HEK293 (cell line): ENCODE measurements around the gene STK10.

Experiments
- EGR2 ChIP-seq: fragments of 450-650 bp; formaldehyde crosslinking; IDR thresholded peaks from 2 replicates; pipeline ENCODE4 v1.5.1; 2016; ENCODE audit warnings: low read depth, missing biosample characterization, missing genetic modification characterization
- KLF1 ChIP-seq: fragments of 450-650 bp; formaldehyde crosslinking; IDR thresholded peaks from 2 replicates; pipeline ENCODE4 v1.5.1; 2016; ENCODE audit warnings: missing biosample characterization, missing genetic modification characterization
- SCRT1 ChIP-seq: fragments of 450-650 bp; formaldehyde crosslinking; IDR thresholded peaks from 2 replicates; pipeline ENCODE4 v1.5.1; 2016; ENCODE audit warnings: missing biosample characterization, missing genetic modification characterization, borderline replicate concordance
- SP2 ChIP-seq: fragments of 450-650 bp; formaldehyde crosslinking; IDR thresholded peaks from 2 replicates; pipeline ENCODE4 v1.5.1; 2016; ENCODE audit warnings: missing biosample characterization, missing genetic modification characterization
- YY1 ChIP-seq: fragments of 450-650 bp; formaldehyde crosslinking; IDR thresholded peaks from 2 replicates; pipeline ENCODE4 v1.5.1; 2018; ENCODE audit warnings: missing biosample characterization, missing genetic modification characterization
- ZBTB8A ChIP-seq: fragments of 450-650 bp; formaldehyde crosslinking; IDR thresholded peaks from 2 replicates; pipeline ENCODE4 v1.5.1; 2016; ENCODE audit warnings: missing biosample characterization, missing genetic modification characterization
- ZEB2 ChIP-seq: fragments of 450-650 bp; formaldehyde crosslinking; IDR thresholded peaks from 2 replicates; pipeline ENCODE4 v1.5.1; 2016; ENCODE audit warnings: missing biosample characterization, missing genetic modification characterization
- ZNF10 ChIP-seq: fragments of 450-650 bp; formaldehyde crosslinking; IDR thresholded peaks from 2 replicates; pipeline ENCODE4 v1.5.1; 2017; ENCODE audit warnings: missing biosample characterization, missing genetic modification characterization
- ZNF184 ChIP-seq: fragments of 450-650 bp; IDR thresholded peaks from 2 replicates; pipeline ENCODE4 v1.5.1; 2018; ENCODE audit warnings: missing biosample characterization, mild to moderate bottlenecking, missing genetic modification characterization
- ZNF274 ChIP-seq, 2 experiments: fragments of 200-500 bp in 1 of 2; fragments of 450-650 bp in 1 of 2; sonication (Bioruptor generic) in 1 of 2; formaldehyde crosslinking in 1 of 2; IDR thresholded peaks; 2 replicates each; pipeline versions ENCODE4 v1.5.1 to v1.6.1; 2014 to 2016; ENCODE audit warnings: borderline replicate concordance in 1 of 2, inconsistent platforms in 1 of 2, low read length in 1 of 2, missing biosample characterization in 1 of 2, missing genetic modification characterization in 1 of 2
- ZNF404 ChIP-seq: fragments of 450-650 bp; formaldehyde crosslinking; IDR thresholded peaks from 2 replicates; pipeline ENCODE4 v1.5.1; 2017; ENCODE audit warnings: missing biosample characterization, missing genetic modification characterization
- ZNF549 ChIP-seq: fragments of 450-650 bp; IDR thresholded peaks from 2 replicates; pipeline ENCODE4 v1.5.1; 2018; ENCODE audit warnings: missing biosample characterization, missing genetic modification characterization, mild to moderate bottlenecking, inconsistent platforms, moderate library complexity
- ZNF561 ChIP-seq: fragments of 450-650 bp; IDR thresholded peaks from 2 replicates; pipeline ENCODE4 v1.5.1; 2018; ENCODE audit warnings: missing biosample characterization, missing genetic modification characterization, borderline replicate concordance
- ZNF629 ChIP-seq: fragments of 450-650 bp; formaldehyde crosslinking; IDR thresholded peaks from 2 replicates; pipeline ENCODE4 v1.5.1; 2017; ENCODE audit warnings: missing biosample characterization, missing genetic modification characterization
- ZNF701 ChIP-seq: fragments of 450-650 bp; formaldehyde crosslinking; IDR thresholded peaks from 2 replicates; pipeline ENCODE4 v1.5.1; 2016; ENCODE audit warnings: missing biosample characterization, missing genetic modification characterization
- ZNF76 ChIP-seq: fragments of 450-650 bp; formaldehyde crosslinking; IDR thresholded peaks from 2 replicates; pipeline ENCODE4; 2016; ENCODE audit warnings: low read depth, missing biosample characterization, missing genetic modification characterization, borderline replicate concordance
- TF ChIP-seq, protein P1 (sequence below): fragments of 450-650 bp; formaldehyde crosslinking; IDR thresholded peaks from 2 replicates; pipeline ENCODE4 v1.5.1; 2016; ENCODE audit warnings: missing biosample characterization, missing genetic modification characterization
- TF ChIP-seq, protein P2 (sequence below): fragments of 450-650 bp; formaldehyde crosslinking; IDR thresholded peaks from 2 replicates; pipeline ENCODE4 v1.5.1; 2017; ENCODE audit warnings: missing biosample characterization, missing genetic modification characterization
- TF ChIP-seq, protein P3 (sequence below): fragments of 450-650 bp; formaldehyde crosslinking; IDR thresholded peaks from 2 replicates; pipeline ENCODE4 v1.5.1; 2016; ENCODE audit warnings: missing biosample characterization, missing genetic modification characterization
- TF ChIP-seq, protein P4 (sequence below): fragments of 450-650 bp; formaldehyde crosslinking; IDR thresholded peaks from 2 replicates; pipeline ENCODE4 v1.5.1; 2017; ENCODE audit warnings: missing biosample characterization, missing genetic modification characterization
- TF ChIP-seq, protein P5 (sequence below): fragments of 450-650 bp; formaldehyde crosslinking; IDR thresholded peaks from 2 replicates; pipeline ENCODE4 v1.5.1; 2017; ENCODE audit warnings: missing biosample characterization, missing genetic modification characterization

The STK10 gene

DNA sequence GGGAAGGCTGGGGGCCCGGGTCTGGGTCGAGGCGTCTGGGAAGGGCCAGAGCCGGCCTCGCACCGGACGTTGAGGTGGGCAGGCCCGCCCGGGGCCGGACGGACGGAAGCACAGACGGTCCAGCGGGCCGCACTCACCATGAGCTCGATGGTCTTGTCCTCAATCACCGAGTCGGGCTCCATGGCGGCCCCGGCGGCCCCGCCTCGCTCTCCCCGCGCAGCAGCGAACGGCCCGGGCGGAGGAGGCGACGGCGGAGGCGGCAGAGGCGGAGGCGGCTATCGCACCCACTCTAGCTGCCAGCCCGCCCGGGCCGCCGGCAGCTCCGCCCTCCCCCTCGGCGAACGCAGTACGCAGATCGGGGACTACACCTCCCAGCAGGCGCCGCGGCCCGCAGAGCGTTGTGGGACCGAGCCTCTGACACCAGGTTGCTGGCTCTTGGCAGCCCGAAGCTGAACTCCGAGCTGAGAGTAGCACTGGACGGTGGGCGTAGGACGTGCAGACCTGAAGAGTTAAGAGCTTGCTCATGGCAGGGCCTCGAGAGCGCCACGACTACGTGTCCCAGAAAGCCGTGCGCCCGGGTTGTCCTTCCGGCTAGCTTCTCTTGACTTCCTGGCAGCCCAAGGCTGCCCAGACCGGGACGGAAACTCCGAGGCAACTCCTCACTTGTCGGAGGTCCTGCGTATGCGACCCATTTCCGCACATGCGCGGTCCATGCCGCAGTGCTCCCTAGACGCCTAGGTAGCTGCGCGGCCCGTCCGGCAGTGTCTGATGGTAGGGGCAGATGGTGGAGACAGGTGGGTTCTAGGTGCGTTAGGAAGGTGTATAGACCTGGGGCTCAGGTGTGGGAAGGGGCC, 181.5 kb downstream of the STK10 start, which contains the start of gene FBXW11 (continued):
- TF ChIP-seq, protein P1, sequence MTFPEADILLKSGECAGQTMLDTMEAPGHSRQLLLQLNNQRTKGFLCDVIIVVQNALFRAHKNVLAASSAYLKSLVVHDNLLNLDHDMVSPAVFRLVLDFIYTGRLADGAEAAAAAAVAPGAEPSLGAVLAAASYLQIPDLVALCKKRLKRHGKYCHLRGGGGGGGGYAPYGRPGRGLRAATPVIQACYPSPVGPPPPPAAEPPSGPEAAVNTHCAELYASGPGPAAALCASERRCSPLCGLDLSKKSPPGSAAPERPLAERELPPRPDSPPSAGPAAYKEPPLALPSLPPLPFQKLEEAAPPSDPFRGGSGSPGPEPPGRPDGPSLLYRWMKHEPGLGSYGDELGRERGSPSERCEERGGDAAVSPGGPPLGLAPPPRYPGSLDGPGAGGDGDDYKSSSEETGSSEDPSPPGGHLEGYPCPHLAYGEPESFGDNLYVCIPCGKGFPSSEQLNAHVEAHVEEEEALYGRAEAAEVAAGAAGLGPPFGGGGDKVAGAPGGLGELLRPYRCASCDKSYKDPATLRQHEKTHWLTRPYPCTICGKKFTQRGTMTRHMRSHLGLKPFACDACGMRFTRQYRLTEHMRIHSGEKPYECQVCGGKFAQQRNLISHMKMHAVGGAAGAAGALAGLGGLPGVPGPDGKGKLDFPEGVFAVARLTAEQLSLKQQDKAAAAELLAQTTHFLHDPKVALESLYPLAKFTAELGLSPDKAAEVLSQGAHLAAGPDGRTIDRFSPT (tag by site-specific recombination), result peak; percentile 64; the same call in 1 of the 2 replicates
- TF ChIP-seq ZNF404 (tag by site-specific recombination), result no peak
- TF ChIP-seq, protein P2, sequence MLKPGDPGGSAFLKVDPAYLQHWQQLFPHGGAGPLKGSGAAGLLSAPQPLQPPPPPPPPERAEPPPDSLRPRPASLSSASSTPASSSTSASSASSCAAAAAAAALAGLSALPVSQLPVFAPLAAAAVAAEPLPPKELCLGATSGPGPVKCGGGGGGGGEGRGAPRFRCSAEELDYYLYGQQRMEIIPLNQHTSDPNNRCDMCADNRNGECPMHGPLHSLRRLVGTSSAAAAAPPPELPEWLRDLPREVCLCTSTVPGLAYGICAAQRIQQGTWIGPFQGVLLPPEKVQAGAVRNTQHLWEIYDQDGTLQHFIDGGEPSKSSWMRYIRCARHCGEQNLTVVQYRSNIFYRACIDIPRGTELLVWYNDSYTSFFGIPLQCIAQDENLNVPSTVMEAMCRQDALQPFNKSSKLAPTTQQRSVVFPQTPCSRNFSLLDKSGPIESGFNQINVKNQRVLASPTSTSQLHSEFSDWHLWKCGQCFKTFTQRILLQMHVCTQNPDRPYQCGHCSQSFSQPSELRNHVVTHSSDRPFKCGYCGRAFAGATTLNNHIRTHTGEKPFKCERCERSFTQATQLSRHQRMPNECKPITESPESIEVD, result no peak
- peak; percentile 92 for TF ChIP-seq EGR2 (tag by site-specific recombination)
- peak; percentile 68; the same call in 1 of the 2 replicates for TF ChIP-seq YY1
- no peak for TF ChIP-seq ZNF274 (IDR thresholded peaks at IDR 0.05; ENCODE audit: low read length)
- no peak for TF ChIP-seq ZNF274 (tag by site-specific recombination; IDR thresholded peaks at IDR 0.05; ENCODE audit: borderline replicate concordance)
- peak; percentile 43 for TF ChIP-seq ZBTB8A
- TF ChIP-seq, protein P3, sequence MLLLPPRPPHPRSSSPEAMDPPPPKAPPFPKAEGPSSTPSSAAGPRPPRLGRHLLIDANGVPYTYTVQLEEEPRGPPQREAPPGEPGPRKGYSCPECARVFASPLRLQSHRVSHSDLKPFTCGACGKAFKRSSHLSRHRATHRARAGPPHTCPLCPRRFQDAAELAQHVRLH (tag by site-specific recombination), result peak; percentile 71; the same call in 1 of the 2 replicates
- no peak for TF ChIP-seq ZNF549 (tag by site-specific recombination)
- TF ChIP-seq ZNF561 (tag by site-specific recombination), result peak; percentile 72; the same call in 1 of the 2 replicates
- no peak for TF ChIP-seq ZNF10 (tag by site-specific recombination)
- TF ChIP-seq, protein P4, sequence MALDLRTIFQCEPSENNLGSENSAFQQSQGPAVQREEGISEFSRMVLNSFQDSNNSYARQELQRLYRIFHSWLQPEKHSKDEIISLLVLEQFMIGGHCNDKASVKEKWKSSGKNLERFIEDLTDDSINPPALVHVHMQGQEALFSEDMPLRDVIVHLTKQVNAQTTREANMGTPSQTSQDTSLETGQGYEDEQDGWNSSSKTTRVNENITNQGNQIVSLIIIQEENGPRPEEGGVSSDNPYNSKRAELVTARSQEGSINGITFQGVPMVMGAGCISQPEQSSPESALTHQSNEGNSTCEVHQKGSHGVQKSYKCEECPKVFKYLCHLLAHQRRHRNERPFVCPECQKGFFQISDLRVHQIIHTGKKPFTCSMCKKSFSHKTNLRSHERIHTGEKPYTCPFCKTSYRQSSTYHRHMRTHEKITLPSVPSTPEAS, result no peak
- no peak for TF ChIP-seq ZNF184 (tag by site-specific recombination)
- TF ChIP-seq ZEB2 (tag by site-specific recombination), result peak; percentile 93
- TF ChIP-seq ZNF629, result peak; percentile 82
- TF ChIP-seq SCRT1, result peak; percentile 28
- TF ChIP-seq ZNF76, result peak; percentile 100
- peak; percentile 53; the same call in 1 of the 2 replicates for TF ChIP-seq KLF1 (tag by site-specific recombination)
- TF ChIP-seq ZNF701 (tag by site-specific recombination), result no peak
- TF ChIP-seq, protein P5, sequence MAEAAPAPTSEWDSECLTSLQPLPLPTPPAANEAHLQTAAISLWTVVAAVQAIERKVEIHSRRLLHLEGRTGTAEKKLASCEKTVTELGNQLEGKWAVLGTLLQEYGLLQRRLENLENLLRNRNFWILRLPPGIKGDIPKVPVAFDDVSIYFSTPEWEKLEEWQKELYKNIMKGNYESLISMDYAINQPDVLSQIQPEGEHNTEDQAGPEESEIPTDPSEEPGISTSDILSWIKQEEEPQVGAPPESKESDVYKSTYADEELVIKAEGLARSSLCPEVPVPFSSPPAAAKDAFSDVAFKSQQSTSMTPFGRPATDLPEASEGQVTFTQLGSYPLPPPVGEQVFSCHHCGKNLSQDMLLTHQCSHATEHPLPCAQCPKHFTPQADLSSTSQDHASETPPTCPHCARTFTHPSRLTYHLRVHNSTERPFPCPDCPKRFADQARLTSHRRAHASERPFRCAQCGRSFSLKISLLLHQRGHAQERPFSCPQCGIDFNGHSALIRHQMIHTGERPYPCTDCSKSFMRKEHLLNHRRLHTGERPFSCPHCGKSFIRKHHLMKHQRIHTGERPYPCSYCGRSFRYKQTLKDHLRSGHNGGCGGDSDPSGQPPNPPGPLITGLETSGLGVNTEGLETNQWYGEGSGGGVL, result peak; percentile 61; the same call in 1 of the 2 replicates
- peak; percentile 86 for TF ChIP-seq SP2
